Stimulated activated CD8-positive, alpha-beta memory T cell treated with anti-CD3 and anti-CD28 coated beads, Interleukin-2, amount 100 ng/mL, for 48 hours (primary cell): Measurements from ENCODE around the gene SEMA3B.
"Not testable (repeated sequence)": the region's sequence is repeated elsewhere in the genome, so short reads cannot be mapped to it uniquely, and the experiment has no call there.

Experiments used
- DNase-seq, 2 donors: peaks; one replicate each; pipeline ENCODE4 v3.0.0-alpha.2; 2020; ENCODE audit warnings: low read depth in 2 of 2

The SEMA3B gene

DNA sequence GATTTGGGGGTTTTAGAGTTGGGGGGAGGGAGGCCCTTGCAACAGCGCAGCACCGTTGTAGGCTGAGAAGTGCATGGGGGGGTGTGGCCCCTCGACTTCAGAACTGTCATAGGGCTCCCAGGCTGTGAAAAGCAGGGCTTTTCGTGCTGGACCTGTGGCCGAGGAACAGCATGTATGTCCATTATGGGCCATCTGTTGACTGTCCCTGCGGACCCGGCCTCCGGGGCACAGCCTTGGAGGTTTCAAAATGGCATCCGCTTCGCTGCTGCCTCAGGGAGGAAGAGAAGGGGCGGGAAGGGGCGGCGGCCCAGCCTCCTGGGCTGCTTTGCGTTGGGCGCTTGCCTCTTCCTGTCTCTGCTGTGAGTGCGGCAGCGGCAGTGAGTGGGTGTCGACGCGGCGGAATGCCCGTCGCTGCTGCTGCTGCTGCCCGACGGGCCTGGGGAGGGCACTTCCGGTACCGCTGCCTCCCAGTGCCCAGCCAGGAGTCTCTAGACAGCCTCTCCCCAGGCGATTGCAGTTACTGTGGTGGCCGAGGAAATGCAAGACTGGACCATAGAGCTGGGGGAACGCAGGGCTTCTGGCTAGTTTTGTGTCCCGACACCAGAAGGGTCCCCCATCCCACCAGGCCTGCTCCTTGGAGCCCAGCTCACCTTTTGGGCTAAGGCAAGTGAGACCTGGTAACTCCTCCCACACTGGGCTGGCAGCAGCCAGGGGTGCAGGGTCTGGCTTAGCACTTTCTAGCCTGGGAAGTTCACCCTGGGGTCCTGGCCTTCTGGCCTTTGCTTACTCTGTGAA lies 31.0 kb upstream of the SEMA3B start:
- peak; percentile 77 to 84 for DNase-seq

DNA sequence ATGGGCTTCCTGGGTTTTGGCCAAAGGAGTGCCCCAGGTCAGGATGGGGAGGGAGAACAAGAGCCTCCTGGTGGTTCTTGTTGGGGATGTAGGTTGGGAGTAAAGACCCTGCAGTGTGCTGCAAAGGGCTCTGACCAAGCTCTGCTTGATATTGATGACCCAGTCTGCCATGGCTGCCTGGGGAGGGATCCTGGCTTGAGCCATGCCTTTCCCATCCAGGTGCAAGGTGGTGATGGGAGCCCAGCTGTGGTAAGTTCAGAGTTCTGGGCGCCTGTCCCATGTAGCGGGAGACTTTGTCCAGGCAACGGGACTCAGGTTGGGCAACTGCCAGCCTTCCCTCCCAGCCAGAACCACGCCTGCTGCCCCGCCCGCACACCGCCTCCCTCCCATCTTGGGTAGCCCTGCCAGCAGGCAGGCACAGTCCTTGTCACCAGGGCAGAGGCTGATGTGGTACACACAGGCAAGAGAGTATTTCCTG lies 30.4 kb upstream of the SEMA3B start:
- DNase-seq = no peak

DNA sequence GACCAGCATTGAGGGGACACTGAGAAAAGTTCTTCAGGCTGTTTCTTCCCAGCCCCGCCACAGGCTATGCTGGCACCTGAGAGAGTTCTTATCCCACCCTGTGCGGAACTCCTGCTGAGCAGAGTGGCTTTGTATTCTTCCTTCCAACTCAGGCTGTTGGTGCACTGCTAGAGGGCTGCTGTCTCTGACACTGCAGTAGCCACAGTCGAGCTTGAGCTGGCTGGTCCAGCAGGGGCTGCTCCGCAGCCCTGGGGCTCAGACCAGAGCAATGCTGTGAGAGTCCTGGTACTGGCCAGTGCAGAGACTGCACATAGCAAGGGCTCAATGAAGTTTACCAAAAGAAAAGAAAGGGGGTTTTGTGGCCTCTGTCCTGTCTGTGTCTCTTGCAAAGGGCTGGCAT lies 29.3 kb upstream of the SEMA3B start:
- no peak for DNase-seq

DNA sequence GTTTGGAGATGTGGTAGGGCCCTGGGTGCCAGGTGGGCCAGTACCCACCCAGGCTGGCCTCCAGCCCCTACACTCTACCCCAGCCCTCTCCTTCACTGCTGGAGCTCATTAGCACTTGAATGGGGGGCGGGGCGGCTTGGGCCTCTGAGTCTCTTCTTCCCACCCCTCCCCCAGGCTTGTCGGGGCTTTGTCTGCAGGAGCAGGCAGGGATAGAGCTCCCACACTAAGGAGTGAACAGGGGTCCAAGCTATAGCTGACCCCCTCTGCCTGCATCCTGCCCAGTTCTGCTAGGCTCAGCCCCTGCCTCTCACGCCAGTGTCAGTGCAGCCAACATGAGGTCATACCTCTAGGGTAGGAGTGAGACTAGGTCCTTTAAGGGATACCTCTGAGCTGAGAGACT lies 27.8 kb upstream of the SEMA3B start:
- no peak for DNase-seq

DNA sequence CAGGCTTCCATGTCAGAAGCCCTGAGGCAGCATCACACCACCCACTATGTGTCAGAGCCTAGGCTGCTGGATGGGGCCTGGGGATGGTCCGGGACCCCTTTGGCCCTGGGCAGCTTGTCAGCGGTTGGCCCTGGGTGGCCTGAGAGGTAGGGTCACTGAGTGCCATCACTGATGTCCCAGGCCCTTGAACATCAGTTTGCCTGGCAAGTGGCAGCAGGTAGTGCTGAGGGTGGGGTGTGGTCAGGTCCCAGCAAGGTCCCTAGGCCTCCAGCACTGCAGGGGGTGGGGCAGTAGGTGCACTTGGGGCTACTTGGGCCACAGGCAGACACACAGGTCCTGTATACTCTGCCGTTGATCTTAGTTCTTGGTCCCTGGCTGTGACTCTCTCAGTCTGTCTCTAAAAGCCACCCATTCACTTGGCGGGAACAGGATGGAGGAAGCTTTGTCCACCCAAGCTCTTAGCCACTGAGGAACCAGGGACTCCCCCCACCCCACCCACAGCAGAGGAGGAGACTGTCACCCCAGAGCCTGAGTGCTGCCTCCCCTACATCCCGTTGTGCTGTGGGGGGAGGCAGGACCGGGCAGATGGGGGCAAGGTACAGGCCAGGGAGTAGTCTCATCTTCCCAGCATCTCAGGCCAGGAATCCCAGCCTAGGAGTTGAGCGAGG lies 27.1 kb upstream of the SEMA3B start:
- no peak for DNase-seq

DNA sequence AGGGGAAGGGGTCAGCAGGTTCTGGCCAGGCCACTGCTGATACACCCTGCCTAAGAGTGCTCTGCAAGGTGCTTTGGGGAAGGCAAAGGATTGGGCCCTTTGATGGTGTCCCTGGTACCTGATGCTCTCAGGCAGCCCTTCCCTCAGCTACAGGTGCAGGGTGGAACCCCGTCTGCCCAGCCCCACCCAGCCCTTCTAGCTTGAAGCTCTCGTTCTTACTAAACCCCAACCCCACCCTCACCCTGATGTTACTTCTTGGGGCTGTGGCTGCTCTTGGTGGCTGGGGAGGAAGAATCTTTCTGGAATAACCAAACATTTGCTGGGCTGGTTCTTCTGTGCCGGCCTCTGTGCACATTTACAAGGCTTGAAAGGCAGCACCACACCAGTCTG lies 26.6 kb upstream of the SEMA3B start:
- no peak for DNase-seq

DNA sequence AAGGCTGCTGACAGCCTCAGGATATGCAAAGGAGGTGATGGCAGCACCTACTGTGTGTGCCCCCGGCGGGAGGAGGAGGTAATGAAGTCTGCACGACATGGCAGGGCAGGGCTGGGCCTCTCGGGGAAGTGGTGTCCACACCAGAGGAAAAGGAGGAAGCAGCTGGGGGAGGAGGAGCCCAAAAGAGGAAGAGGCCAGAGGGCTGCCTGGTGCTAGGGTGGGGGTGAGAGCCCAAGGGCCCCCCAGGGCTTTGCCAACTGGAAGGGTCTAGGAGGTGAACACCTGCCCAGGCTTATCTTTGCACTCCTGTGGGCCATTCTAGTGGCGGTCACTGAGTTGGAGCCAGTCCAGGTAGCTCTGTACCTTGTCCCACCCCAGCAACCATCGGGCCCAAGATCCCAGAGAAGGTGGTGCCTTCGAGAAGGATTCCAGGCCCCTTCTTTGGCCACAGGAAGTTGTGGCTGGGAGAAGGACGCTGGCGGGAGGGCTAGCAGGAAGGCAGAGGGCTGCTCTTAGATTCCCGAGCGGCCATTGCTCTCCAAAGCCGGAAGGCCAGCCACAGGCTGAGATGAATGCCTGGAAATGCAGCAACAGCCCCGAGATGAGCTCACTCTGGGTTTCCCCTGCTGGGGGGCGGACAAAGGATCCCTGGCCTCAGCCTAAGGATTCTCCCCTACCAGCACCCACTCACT lies 25.9 kb upstream of the SEMA3B start:
- DNase-seq = peak in 1 of 2 donors; percentile 30

DNA sequence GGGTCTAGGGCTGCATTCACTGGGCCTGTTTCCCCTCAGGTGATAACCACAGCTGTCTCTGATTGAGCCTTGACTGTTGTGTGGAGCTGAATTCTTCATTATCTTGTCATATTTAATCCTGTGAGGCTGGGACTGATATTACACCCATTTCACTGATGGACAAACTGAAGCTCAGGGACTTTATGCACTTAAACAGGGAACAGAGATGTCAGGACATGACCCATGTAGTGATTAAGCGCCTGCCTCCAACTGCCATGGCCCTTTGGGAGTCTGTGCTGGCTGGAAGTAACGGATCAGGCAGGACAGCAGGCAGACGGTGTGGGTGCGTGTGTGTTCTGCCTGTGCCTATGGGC lies 25.4 kb upstream of the SEMA3B start:
- DNase-seq = no peak

DNA sequence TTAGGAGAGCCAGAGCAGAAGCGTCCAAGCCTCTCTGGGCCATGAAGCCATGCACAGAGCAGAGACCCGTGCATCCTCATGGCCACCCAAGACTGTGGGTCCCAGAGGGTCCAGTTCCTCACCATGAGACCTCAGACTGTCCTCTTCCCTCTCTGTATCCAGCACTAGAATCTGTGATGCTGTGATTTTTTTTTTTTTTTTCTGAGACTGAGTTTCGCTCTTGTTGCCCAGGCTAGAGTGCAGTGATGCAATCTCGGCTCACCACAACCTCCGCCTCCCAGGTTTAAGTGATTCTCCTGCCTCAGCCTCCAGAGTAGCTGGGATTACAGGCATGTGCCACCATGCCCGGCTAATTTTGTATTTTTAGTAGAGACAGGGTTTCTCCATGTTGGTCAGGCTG lies 24.1 kb upstream of the SEMA3B start:
- DNase-seq = not testable (repeated sequence)

DNA sequence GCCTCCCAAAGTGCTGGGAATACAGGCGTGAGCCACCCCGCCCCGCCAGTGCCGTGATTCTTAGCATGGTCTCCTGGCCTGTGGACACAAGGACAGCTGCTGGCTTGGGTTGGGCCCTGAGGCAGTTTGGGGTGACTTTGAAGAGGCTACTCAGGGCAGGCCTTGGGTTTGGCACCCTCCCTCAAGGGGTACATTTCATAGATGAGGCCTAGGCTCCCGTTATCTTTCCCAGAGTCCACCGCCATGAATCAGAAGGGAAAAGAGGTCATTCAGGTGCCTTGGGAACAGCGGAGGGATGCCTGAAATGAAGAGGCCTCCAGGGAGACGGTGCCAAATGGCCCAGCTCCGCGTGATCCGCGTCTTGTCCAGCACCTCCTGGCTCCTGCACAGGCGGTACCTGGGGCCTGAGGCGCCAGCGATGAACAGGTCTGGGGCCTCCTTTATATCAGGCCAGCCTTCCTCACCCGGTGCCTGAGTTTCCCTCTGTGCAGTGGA lies 23.6 kb upstream of the SEMA3B start:
- no peak for DNase-seq

DNA sequence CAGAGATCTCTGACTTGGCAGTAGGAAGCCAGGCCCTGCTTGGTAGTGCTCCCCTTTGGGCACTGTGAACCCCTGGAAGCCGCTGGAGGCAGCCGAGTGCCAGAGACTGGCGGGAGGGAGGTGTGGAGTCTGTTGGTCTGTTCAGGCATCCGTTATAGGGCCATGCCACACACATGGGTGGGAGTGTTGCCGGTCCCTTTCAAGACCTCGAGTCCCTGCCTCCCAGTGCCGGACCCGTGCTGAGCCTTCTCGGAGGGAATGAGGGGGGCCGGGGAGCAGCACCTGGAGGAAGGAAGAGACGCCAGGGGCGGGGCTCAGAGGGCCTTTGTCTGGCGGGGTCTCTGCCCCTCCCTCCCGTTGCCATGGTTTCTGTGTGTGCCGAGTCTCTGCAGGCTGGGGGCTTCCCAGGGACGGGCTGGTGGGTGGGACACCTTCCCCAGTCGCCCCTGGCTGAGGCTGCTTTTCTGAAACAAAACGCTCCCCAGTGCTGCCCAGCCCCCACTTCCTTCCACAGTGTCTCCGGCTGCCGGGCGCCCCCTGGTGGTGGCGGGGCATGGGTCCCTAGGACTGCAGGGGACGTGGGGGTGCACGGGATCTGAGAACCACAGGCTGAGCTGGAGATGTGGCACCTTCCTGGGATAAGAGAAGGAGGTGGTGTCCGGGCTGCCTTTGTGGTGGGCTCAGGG lies 23.0 kb upstream of the SEMA3B start:
- peak; percentile 97 to 98 for DNase-seq

DNA sequence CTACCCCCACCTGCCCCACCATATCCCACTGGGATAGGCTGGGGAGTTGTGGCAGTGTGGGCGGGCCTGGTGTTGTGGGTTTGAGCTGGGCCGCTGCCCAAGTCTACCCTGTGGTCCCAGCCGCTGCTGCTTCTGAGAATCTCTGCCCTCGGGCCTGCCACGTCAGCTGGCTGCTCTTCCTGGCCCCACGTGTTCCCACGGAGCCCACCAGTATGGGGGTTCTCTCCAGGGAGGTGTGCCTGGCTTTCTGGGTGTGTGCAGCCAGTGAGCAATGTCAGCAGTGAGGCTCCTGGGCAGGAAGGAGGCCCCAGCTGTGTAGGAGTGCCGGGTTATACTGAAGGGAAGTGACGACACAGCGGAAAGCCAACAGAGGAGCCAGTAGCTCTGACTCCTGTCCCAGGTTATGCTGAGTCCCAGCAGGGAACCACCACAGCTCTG lies 22.4 kb upstream of the SEMA3B start:
- peak; percentile 78 to 82 for DNase-seq

DNA sequence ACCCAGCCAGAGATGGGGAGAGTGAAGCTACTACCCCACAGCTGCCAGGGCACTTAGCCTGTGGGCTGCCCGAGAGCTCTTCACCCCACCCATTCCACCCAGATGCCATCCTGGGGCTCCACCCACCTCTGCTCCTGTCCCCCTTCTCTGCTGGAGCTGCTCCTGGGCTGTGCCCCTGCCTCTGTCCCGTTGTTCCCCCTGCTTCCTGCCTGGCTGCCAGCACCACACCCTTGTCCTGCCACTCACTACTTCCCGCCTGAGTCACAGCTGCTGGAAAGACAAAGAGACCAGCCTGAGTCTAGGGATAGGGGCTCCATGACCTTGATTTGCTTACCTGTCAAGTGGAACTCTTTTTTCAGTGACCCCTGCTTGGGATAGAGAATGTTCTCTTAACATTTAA lies 20.6 kb upstream of the SEMA3B start:
- DNase-seq = no peak

DNA sequence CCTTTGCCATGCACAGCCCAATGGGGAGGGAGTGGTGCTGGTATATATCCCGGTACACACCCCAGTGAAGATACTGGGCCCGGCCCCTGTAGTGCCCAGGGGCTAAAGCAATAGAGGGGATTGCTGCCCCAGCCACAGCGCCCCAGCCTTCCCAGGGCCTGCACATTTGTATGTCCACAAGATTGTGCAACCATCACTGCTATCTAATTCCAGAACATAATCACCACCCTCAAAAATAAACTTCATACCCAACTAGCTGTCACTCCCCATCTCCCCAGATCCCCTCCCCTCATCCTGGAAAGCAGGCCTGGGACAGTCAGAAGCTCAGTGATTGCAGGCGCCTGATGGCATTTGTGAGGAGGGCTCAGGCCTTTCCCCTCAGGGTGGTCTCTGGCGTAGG lies 19.5 kb upstream of the SEMA3B start:
- DNase-seq = no peak

DNA sequence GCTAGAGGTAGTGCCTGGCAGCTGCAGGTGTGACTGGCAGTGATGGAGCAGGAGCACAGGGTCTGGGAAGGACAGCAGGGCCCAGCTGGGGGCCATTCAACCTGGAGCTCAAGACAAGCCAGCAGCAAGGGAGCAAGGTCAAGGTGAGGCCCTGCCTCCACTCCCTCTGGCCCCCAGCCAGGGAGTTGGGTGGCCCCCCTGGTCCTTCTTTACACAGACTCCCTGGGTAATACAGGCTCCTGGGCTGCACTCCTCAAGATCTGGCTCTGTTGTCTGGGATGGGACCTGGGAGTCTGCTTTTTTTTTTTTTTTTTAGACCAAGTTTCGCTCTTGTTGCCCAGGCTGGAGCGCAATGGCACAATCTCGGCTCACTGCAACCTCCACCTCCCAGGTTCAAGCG lies 18.4 kb upstream of the SEMA3B start:
- DNase-seq = no peak

DNA sequence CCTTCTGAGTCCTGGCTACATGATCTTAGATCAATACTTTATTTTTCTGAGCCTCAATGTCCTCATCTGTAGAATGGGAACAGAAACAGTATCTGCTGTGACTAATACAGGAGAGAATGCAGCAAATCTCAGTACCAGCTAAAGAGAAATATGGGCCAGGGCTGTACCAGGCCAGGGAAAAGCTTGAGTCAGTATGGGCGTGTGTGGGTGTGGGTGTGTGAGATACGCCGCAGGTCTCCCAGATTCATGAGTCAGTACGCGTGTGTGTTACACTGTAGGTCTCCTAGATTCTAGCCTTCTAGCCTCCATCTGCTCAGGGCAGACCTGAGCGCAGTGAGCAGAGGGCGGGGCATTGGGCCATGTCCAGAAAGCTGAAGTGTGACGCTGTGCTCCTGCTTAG lies 17.7 kb upstream of the SEMA3B start:
- DNase-seq = no peak

DNA sequence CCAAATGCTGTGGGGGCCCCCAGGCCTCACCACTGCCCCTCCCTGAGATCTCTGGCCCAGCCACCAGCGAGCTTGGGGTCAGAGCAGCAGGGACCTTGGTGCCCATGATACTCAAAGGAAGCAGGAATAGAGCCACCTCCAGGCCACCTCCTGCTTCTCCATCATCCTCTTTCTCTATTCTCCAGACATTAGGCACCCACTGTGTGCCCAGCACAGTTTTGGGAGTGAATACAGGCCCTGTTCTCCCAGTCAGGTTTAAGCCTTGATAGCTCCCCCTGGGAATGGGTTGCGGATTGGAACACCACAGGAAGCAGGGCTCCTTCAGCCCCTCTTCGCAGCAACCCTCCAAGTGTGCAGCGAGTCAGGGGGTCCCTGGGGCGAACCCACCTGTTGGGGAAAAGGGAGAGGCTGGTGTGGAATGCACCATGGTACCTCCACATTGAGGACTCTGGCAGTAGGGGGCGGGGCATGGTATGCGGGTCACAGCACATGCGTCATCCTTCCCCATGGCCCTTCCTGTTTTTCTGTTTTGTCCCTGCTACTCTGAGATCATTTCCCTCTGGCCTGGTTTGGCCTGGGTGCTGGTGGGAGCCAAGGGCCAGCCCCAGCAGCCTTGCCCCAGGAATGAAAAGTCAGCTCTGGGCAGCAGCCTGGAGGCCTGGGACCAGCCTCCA lies 14.2 kb upstream of the SEMA3B start:
- no peak for DNase-seq

DNA sequence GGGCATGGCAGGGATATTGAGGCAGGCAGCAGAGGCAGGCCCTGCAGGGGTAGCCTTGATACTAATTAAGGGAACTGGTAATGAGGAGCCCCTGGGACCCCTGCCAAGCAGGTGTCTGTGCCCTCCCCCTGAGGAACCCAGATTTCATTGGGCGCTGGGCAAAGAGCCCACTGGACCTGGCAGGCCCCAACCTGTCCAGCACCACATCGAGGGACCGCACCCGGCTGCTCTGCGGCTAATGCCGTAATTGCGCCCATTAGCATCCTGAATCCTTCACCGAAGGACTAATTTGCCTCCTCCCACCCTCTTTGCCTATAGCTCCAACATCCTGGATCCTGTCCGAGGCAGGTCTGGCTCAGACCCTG lies 13.7 kb upstream of the SEMA3B start:
- no peak for DNase-seq

DNA sequence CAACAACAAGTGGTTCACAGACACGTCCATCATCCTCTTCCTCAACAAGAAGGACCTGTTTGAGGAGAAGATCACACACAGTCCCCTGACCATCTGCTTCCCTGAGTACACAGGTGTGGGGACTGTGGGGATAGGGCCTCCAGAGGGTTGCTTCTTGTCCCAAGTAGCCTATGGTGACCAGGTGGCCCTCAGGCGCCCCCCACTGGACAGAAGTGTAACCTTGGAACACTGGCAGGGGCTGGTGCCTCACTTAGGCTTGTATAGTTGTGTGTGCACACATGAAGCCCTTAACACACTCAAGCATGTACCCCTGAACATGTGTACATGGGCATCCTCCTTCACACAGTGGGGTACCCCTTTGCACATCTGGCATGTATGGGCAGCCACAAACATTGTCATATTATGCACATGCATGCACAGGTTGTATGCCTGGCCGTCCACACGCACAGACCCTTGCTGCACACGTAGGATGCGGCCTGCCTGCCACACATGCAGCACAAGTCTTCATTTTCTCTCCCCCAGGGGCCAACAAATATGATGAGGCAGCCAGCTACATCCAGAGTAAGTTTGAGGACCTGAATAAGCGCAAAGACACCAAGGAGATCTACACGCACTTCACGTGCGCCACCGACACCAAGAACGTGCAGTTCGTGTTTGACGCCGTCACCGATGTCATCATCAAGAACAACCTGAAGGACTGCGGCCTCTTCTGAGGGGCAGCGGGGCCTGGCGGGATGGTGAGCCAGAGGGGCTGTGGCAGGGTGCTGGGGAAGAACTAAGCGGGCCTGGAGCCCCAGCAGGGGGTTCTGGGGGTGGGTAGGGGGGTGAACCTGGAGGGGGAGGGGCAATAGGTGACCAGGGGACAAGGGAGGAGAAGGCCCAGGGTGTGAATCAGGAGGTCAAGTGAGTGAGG lies 11.7 kb upstream of the SEMA3B start:
- peak in 1 of 2 donors; percentile 34 for DNase-seq

DNA sequence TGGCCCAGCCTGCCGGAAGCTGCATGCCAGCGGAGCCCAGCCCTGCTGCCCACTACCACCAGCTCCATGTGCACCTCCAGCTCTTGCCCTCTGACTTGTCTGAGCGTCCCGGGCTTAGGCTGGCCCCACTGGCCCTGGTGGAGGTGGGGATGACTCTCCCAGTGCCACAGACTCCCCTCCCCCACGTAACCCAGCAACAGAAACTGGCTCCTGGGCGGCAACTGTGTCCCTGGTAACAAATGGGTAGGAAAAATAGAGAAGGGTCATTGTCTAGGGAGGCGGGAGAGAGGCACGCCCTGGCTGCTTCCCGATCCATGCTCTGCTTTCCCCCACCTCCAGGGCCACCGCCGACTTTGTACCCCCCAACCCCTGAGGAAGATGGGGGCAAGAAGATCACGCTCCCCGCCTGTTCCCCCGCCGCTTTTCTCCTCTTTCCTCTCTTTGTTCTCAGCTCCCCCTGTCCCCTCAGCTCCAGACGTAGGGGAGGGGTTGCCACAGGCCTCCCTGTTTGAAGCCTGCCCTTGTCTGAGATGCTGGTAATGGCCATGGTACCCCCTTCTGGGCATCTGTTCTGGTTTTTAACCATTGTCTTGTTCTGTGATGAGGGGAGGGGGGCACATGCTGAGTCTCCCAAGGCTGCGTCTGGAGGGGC lies 10.8 kb upstream of the SEMA3B start:
- DNase-seq = no peak
